ENCODE data around the gene JPT2. TPM values are rescaled to one million over a fixed set of nuclear protein-coding genes. Genes with fewer than 3 reads are reported as not detected.

JPT2 gene
- total RNA-seq, 3 donors from 2014 or later = 44.0 to 58.5 (median 57.3) TPM

DNA sequence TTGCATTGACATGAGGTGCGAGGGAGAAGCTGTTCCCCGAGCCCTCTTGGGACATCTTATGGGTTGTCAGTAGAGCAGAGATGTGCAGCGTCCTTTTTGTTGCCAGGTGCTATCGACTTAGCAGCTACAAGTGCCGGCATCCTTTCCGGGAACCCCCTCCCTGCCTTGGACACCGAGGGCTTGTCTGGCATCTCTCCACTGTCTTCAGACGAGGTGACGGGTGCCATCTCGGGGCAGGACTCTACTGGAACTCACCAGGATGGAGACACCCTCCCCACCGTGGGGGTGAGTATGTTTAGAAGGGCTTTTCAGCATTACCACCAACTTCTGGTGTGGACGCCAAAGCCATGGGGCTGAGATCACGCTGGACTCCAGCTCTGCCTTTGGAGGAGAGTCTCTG, 11.8 kb upstream of the JPT2 start:
- Histone ChIP-seq H3K4me3 (no peak overlapping the region), H3K36me3 (ENCODE audit: low read depth) (peaks cover 13% of the 10 kb centered on the region), H3K9me3 (no peaks in the 10 kb centered on the region), H3K4me1 (ENCODE audit: low read depth) (no peaks in the 10 kb centered on the region)
- ATAC-seq = no peak
- DNase-seq = no peak
- intact Hi-C loops (cut with DNase I, micrococcal nuclease) = no loop called here
- no peak for TF ChIP-seq CTCF (IDR thresholded peaks at IDR 0.05)

DNA sequence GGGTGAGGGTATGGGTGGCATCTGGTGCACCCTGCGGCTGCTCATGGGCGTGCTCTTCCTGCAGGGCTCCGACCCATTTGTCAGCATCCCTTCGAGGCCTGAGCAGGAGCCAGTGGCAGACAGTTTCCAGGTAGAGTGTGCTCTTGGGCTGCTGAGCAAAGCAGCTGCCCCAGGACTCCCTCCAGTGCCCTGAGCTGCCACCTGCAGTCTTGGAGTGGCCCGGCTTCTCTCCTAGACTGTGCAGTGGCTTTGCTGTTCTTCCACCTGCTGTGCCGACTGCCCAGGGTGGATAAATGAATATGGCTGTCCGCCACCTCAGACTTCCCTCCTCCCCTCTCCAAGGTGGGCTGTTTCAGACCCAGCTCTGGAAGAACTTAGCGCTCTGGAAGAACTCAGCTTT, 10.8 kb upstream of the JPT2 start:
- Histone ChIP-seq H3K4me1 (ENCODE audit: low read depth) (no peaks in the 10 kb centered on the region), H3K4me3 (no peak overlapping the region), H3K36me3 (ENCODE audit: low read depth) (peaks cover 10% of the 10 kb centered on the region), H3K9me3 (no peaks in the 10 kb centered on the region)
- DNase-seq (peak in 1 of 3 donors; percentile 7), ATAC-seq (no peak)
- TF ChIP-seq CTCF (IDR thresholded peaks at IDR 0.05) = no peak
- intact Hi-C loops (cut with DNase I, micrococcal nuclease) = no loop called here

GRCh38 chr16:1667916-1668315, 10.2 kb upstream of the JPT2 start:
- intact Hi-C loops (cut with DNase I, micrococcal nuclease) = no loop called here
- DNase-seq (peak in 1 of 3 donors; percentile 21), ATAC-seq (no peak)
- Histone ChIP-seq H3K4me1 (ENCODE audit: low read depth) (no peaks in the 10 kb centered on the region), H3K4me3 (no peak overlapping the region), H3K9me3 (no peaks in the 10 kb centered on the region), H3K36me3 (ENCODE audit: low read depth) (peaks cover 10% of the 10 kb centered on the region)
- TF ChIP-seq CTCF (IDR thresholded peaks at IDR 0.05) = no peak

GRCh38 chr16:1668612-1669319, 9.3 kb upstream of the JPT2 start:
- Histone ChIP-seq H3K36me3 (ENCODE audit: low read depth) (peaks cover 10% of the 10 kb centered on the region), H3K4me1 (ENCODE audit: low read depth) (no peaks in the 10 kb centered on the region), H3K4me3 (no peak overlapping the region), H3K9me3 (no peaks in the 10 kb centered on the region)
- intact Hi-C loops (cut with DNase I, micrococcal nuclease) = no loop called here
- no peak for TF ChIP-seq CTCF (IDR thresholded peaks at IDR 0.05)
- ATAC-seq = no peak
- peak in 1 of 3 donors; percentile 25 for DNase-seq

GRCh38 chr16:1669698-1670097, 8.4 kb upstream of the JPT2 start:
- Histone ChIP-seq H3K36me3 (ENCODE audit: low read depth) (peaks cover 10% of the 10 kb centered on the region), H3K4me1 (ENCODE audit: low read depth) (no peaks in the 10 kb centered on the region)
- DNase-seq = peak in 1 of 3 donors; percentile 22

More at GRCh38 chr16:1669698-1670097, 8.4 kb upstream of the JPT2 start:
- no peak for TF ChIP-seq CTCF (IDR thresholded peaks at IDR 0.05)
- Histone ChIP-seq H3K9me3 (no peaks in the 10 kb centered on the region), H3K4me3 (no peak overlapping the region)
- intact Hi-C loops (cut with DNase I, micrococcal nuclease) = no loop called here
- no peak for ATAC-seq

Measured in mucosa of descending colon (tissue), 3 donors.